GM12801 (cell line): Measurements from ENCODE around the gene IRF5.

Experiments used
- CTCF ChIP-seq: IDR thresholded peaks from one replicate; pipeline ENCODE4 v1.5.1; 2011; ENCODE audit warnings: control low read depth; ENCODE audit not compliant: insufficient read length; ENCODE audit errors: extremely low read depth

Gene IRF5

DNA sequence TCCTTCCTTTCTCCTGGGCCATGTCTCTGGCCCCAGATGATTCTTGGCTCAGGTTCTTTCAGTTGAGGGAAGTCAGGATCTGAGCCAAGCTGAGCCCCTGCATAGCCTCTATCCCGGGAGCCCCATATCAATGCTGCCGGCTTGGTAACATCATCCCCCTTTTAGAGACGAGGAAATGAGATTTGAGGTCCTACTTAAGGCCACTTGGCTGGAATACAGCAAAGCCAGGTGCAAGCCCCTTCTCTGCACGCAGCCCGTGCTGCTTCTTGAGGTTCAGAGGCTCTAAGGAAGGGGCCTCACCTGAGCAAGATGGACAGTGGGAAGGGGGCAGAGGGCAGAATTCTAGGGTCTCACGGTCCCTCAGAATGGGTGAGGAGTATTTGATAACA, 2.4 kb upstream of the IRF5 start:
- no peak for TF ChIP-seq CTCF

- no peak for TF ChIP-seq CTCF
Observed at GRCh38 chr7:128936798-128937197, 929 bp upstream of the IRF5 start.

GRCh38 chr7:128937271-128937646, 468 bp upstream of the IRF5 start:
- TF ChIP-seq CTCF, result no peak

DNA sequence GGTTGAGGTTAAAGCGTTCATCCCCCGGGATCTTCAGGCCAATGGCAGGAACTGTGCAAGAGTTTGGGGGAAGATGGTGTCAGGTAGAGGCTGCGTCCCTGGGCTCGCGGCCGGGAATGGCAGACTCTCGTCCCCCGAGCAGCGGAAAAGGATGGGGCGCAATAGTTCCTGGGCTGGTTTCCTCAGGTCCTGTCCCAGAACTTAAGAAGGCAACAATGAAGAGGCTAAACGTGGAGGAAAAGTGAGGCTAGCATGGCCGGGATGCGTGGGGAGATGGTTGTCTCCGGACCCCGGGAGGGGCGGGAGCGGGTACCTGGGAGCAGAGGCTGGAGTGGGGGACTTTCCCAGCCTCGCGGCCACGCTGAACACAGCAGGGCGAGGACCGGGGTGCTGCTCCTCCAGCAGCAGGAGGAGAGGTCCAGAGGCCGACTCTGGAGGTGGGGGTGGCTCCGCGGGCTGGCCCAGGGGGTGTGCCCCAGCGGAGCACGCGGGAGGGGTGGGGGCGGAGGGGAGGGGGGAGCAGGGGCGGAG, 882 bp downstream of the IRF5 start:
- no peak for TF ChIP-seq CTCF

- no peak for TF ChIP-seq CTCF
Observed at GRCh38 chr7:128939075-128939860, 1.5 kb downstream of the IRF5 start.

DNA sequence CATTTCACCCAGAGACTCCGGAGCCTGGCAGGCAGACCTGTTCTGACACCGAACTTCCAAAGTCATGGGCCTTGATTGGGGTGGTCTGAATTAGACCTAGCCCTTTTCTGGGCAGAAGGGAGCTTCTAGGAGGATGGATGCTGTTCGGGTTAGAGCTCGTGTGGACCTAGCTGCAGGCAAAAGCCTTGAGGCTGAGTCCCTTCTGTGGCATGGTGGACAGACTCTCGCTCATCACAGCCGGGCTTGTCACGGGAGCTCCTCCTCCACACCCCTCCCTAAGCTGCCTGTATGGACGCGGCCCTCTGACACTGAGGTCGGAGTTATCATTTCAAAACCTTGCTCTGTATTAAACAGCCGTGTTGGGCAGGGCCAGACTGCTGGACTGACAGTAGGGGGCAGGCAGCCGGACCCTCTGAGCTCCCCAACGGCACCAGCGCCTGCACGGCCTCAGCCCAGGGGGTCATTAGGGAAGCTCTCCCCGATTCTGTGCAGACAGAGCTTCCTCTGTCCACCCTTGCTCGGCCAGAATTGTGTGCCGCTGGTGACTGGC, 2.2 kb downstream of the IRF5 start:
- no peak for TF ChIP-seq CTCF

DNA sequence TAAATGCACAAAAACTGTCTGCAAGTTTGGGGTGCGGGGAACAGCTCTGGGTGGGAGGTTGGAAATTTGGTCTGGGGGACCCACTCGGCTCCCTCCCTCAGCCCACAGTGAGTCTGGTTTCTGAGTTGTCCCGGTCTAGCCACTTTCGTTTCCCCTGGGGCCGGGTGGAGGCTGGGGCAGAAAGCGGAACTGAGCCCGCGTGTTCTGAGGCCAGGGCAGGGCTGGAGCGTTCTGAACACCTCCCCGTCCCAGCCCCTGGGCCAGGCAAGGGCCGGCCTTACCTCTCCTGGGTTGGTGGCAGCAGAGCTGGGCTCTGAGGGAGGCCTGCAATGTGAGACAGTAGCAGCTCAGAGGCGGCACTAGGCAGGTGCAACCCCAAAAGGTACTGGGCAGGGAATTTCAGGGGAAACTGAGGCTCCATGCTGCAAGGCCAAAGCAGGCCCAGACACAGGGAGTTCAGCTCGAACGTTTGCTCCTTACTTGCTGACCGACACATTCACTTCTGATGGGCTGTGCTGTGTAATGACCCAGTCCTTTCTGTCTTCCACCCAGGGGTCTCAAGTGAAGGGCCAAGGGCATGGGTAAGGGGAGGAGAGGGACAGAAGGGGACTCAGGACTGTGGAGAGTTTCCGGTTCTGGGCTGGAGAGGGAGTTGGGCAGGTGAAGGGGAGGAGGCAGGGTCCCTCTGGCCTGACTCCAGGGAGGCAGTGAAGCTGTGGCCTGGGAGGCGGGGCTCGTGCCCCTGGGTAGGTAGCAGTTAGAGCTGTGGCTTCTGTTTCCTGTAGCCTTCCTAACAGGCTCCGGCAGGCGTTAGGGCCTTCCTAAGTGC, 3.0 kb downstream of the IRF5 start:
- no peak for TF ChIP-seq CTCF
